Glomerular visceral epithelial cell (primary cell): Measurements from ENCODE around the gene SEMA3B.
A peak's percentile ranks its signal among the peaks of the same experiment; 100 is the strongest.
"Not testable (repeated sequence)": the region's sequence is repeated elsewhere in the genome, so short reads cannot be mapped to it uniquely, and the experiment has no call there.

ENCODE experiments used
- DNase-seq: peaks from one replicate; pipeline ENCODE4 v3.0.0-alpha.2; 2016; ENCODE audit errors: extremely low spot score

Gene SEMA3B

DNA sequence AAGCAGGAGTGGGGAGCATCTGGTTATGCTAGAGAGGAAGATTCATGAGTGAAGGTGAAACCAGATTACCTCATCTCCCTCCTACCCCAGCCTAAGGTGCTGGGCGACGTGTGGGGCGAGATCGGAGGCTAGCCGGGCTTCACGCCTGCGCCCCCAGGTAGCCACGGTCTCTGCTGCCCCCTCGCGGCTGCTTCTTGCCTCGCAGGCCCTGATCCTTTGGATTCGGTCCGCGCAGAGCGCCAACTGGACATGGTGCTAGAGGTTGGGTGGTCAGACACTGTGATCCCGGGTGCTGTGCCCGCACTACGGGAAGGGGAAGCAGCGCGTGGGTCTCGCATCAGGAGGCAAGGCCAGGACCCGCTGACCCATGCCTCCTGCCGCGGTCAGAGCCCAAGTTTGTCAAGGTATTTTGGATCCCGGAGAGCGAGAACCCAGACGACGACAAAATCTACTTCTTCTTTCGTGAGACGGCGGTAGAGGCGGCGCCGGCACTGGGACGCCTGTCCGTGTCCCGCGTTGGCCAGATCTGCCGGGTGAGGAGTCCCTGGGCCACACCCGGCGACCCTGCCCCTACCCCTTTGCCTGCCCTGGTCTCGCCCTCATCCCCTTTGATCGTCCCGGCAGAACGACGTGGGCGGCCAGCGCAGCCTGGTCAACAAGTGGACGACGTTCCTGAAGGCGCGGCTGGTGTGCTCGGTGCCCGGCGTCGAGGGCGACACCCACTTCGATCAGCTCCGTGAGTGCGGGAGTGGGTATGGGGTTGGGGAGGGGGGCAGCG lies 4.2 kb downstream of the SEMA3B start:
- peak; percentile 85 for DNase-seq

- DNase-seq = no peak
Observed at GRCh38 chr3:50273689-50274065, 4.7 kb downstream of the SEMA3B start.

- peak; percentile 50 for DNase-seq
Observed at GRCh38 chr3:50274371-50275104, 5.6 kb downstream of the SEMA3B start.

GRCh38 chr3:50275141-50275995 lies 6.4 kb downstream of the SEMA3B start:
- no peak for DNase-seq

GRCh38 chr3:50275996-50276761 lies 7.2 kb downstream of the SEMA3B start:
- DNase-seq = no peak

- no peak for DNase-seq
Observed at GRCh38 chr3:50276762-50277101, 7.8 kb downstream of the SEMA3B start.

DNA sequence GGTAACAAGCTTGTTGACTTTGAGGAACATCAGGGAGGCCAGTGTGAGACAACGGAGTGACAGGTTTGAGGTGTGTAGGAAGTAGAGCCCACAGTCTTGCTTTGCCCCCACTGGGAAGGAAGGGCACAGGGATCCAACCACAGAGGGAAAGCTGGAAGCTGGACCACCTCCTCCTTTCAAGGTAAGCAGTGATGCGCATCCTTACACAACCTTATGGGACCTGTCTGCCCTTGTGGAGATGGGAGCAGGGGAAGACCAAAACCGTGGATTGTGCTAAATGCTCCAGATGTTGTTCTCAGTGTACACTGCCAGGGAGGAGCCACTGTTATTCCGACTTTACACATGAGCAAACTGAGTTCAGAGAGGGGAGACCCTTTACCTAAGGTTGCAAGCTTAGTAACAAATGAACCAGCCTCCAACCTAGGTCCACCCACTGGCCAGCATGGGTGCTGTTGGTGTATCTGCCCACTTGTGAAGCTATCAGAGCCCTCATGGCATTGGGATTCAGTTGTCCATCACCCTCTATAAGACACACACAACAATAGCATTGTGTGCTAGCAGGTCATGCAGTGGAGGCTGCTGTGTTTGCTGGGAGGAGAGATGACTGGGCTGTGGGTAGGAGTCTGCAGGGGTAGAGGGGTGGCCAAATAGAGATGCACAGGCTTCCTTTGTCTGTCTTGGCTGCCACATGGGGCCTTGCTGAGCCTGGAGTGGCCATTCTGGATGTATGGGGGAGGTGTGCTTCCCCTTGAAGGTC lies 9.4 kb downstream of the SEMA3B start:
- DNase-seq = no peak

DNA sequence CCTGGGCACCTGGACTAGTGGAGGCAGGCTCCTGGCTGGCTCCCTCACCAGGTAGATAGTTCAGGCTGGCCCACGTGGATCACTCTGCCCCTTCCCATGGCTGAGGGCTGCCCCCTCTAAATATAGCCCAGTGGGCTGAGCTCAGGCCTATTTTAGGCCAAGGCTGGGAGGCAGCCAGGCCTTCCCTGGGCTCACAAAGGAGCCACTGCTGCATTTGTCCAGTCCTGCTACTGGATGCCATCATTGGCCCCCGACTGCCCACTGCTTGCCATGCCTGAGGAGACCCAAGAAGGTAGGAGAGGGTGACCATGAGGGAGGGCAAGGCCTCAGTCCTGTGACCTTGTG lies 9.9 kb downstream of the SEMA3B start, which contains the start of gene LSMEM2:
LSMEM2 (plus strand) TSS at position 208 of the 345 bp plus-strand sequence; CDS start at position 235, 27 bp downstream.
- DNase-seq = no peak

- DNase-seq = no peak
Observed at GRCh38 chr3:50279255-50280016, 10.5 kb downstream of the SEMA3B start.

DNA sequence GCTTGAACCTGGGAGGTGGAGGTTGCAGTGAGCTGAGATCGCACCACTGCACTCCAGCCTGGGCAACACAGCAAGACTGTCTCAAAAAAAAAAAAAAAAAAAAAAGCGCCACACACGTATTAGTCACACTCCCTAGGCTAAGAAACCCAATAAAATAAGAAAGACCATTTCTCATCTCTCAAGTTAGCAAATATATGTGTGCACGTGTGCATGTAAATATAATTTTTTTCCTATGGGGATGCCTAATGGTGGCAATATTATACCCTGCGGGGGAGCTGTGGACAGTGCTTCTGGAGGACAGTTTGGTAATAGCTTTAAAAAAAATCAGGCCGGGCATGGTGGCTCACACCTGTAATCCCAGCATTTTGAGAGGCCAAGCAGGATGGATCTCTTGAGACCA lies 15.2 kb downstream of the SEMA3B start:
- not testable (repeated sequence) for DNase-seq

DNA sequence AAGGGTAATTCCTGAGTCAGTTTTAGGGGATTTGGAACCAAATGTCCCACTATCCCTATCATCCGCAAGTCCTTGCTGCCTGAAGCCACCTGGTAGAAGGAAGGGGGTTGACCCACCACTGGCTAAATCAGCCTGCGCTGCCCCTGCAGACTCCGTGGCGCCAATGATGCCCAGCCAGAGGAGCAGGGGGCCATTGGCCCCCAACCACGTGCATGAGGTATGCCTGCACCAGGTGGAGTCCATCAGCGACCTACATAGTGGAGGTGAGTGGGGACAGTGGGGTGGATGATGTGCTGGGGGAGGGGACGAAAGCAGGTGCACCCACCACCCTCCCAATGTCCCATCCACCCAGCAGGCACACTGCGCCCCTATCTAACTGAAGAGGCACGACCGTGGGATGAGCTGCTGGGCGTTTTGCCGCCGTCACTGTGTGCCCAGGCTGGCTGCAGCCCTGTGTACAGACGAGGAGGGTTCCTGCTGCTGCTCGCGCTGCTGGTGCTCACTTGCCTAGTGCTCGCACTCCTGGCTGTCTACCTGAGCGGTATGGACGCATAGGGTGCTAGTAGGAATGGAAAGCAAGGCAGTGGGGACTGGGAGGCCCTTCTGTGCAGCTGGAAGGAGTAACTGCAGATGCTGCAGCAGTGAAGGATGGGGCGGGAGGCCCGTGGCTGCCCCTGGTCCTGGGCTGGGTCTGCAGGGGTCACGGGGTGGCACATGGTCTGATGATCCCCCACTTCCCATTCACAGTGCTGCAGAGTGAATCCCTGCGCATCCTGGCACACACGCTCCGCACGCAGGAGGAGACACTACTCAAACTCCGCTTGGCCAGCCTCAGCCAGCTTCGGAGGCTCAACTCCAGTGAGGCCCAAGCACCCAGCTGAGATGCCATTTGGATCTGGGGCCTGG lies 17.6 kb downstream of the SEMA3B start:
- DNase-seq = no peak

DNA sequence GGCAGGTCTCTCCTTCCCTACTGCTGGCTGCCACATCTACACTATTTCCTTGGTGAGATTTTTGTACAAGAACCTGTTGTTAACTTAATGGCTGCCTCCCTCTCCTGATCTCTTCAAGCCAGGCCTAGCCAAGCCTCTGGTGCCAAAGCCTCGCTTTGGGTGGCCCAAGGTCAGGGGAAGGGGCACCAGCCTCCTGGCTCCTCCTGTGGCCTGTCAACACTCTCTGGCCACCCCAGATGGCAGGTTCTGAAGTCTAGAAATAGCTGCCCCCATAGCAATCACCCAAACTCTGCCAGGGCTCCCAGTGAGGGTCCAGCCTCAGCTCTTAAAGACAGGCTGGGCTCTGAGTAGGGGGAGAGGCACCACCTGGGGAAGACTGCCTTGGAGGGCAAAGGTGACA lies 18.3 kb downstream of the SEMA3B start:
- no peak for DNase-seq

DNA sequence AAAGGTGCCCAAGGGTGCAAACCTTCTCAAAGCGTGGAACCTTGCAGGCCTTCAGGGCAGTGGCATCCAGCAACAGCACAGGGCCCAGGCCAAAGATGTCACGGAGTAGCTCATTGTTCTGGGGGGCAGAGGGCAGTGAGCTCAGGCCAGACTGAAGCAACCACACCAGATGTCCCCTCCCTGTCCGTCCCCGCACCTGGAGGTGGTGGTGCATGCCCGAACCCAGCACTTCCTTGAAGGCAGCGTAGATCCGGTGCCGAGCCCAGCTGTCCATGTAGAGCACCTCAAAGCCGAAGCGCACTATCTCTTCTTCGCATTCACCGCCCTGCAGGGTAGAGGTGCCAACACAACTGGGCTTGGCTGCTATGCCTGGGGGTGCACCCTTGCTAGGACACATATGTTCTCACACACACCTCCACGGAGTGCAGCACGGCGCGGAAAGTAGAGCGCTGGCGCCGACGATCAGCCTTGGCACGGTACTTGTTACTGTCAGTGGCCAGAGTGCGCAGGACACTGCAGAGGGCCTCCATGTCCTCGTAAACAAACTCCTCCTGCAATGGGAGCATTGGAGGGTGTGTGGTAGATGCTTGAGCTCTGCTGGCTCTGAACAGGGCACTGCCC lies 19.6 kb downstream of the SEMA3B start:
- no peak for DNase-seq

DNA sequence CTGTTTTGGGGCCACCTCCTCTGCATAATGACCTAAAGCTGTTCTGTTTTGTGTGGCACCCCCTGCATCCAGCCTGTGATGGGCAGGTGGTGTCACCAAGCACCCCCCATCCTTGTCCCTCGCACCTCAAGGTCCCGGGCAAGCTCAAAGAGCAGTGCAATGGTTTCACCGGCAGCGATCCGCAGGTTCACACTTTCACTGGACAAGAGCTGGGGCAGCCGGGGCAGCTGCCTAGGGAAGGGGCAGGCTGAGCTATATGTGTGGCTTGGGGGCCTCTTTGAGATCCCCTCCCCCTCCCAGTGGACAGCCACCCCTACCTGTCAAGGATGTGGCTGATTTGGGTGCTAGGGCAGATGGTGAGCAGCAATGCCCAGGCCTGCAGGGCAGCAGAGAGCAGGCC lies 20.2 kb downstream of the SEMA3B start:
- no peak for DNase-seq

- DNase-seq = no peak
Observed at GRCh38 chr3:50290161-50290641, 21.3 kb downstream of the SEMA3B start.

GRCh38 chr3:50292159-50293078 lies 23.5 kb downstream of the SEMA3B start, which contains the start of gene IFRD2:
Gene IFRD2, minus strand, starts transcription at chr3:50292429. Its CDS starts 155 bp downstream, at chr3:50292274.
- DNase-seq = peak; percentile 97

DNA sequence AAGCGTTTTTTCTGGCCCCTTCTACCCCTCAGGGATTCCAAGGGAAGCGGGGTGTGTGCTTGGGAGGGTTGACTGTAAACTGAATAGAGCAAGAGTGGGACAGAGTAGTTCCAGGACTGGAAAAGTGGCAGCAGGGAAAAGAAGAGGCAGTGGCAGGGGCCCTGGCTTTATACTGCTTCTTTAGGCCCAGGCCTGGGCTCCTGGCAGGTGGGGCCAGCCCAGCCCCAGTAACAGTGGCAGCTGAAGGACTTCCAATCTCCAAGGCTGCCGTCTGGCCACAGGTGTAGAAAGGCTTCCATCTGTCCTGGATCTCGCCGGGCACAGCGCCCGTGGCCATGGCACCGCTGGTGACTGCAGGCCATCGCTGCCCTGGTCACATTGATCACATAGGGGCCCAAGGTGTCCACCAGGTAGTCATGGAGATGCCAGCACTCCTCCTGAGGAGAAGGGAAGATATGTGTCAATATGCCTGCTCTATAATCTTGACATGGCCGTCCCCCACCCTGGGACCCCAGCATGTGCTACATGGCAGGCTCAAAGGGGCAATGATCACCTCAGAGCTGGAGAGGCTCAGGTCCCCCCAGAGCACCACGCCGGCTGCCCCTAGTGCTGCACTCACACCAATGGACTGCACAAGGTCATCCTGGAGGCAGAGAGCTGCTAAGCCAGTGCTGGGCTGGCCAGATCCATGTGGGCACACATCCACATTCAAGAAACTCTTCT lies 24.3 kb downstream of the SEMA3B start:
- no peak for DNase-seq
